Calu3 (cell line): ENCODE results near the gene BMP7. TPM values are rescaled to one million over a fixed set of nuclear protein-coding genes. Genes with fewer than 3 reads are reported as not detected.

ENCODE experiments used
- BruUV-seq: library from RNA; stranded (reverse); fragments of 400-500 nt; replicated peaks from 2 replicates; lab custom pipeline; 2021; lab: Mats Ljungman, UMichigan
- CTCF ChIA-PET: fragments of 300-600 bp; sonication (Branson Sonifier 250); formaldehyde crosslinking; loops from one replicate; lab custom pipeline; 2022; ENCODE audit warnings: antibody characterized with exemption; lab: Charles Lee
- DNase-seq: peaks from one replicate; pipeline ENCODE4 v3.0.0; 2022
- H3K27ac Mint-ChIP-seq: one replicate; pipeline ENCODE4 v1.8.0; 2022; ENCODE audit warnings: mixed read lengths; ENCODE audit not compliant: unreplicated experiment
- H3K27me3 Mint-ChIP-seq: one replicate; pipeline ENCODE4 v1.8.0; 2022; ENCODE audit warnings: mixed read lengths; ENCODE audit not compliant: unreplicated experiment
- H3K36me3 Mint-ChIP-seq: one replicate; pipeline ENCODE4 v1.8.0; 2022; ENCODE audit warnings: mild to moderate bottlenecking, moderate library complexity, mixed read lengths; ENCODE audit not compliant: insufficient read depth, unreplicated experiment
- H3K4me1 Mint-ChIP-seq: one replicate; pipeline ENCODE4 v1.8.0; 2022; ENCODE audit warnings: mild to moderate bottlenecking, low read depth, mixed read lengths; ENCODE audit not compliant: unreplicated experiment
- H3K4me3 Mint-ChIP-seq: one replicate; pipeline ENCODE4 v1.8.0; 2022; ENCODE audit warnings: mild to moderate bottlenecking, low read depth, moderate library complexity, mixed read lengths; ENCODE audit not compliant: unreplicated experiment
- H3K9me3 Mint-ChIP-seq: one replicate; pipeline ENCODE4 v1.8.0; 2022; ENCODE audit warnings: low read depth, mixed read lengths; ENCODE audit not compliant: unreplicated experiment
- intact Hi-C: fragments of 100-400 bp; cut with micrococcal nuclease; formaldehyde crosslinking; loops from one replicate; pipeline ENCODE4 v1.10.0; 2022; ENCODE audit not compliant: unreplicated experiment
- total RNA-seq: library from RNA; stranded (reverse); gene quantifications from 2 replicates; pipeline ENCODE4 v1.2.3, GENCODE V29; 2022
- TF ChIP-seq, protein P1 (sequence below): fragments of 200-600 bp; IDR thresholded peaks from one replicate; pipeline ENCODE4 v1.8.0; 2022; ENCODE audit warnings: antibody characterized with exemption; ENCODE audit not compliant: unreplicated experiment

Gene BMP7
- total RNA-seq, 1 experiment from 2014 or later = not detected

DNA sequence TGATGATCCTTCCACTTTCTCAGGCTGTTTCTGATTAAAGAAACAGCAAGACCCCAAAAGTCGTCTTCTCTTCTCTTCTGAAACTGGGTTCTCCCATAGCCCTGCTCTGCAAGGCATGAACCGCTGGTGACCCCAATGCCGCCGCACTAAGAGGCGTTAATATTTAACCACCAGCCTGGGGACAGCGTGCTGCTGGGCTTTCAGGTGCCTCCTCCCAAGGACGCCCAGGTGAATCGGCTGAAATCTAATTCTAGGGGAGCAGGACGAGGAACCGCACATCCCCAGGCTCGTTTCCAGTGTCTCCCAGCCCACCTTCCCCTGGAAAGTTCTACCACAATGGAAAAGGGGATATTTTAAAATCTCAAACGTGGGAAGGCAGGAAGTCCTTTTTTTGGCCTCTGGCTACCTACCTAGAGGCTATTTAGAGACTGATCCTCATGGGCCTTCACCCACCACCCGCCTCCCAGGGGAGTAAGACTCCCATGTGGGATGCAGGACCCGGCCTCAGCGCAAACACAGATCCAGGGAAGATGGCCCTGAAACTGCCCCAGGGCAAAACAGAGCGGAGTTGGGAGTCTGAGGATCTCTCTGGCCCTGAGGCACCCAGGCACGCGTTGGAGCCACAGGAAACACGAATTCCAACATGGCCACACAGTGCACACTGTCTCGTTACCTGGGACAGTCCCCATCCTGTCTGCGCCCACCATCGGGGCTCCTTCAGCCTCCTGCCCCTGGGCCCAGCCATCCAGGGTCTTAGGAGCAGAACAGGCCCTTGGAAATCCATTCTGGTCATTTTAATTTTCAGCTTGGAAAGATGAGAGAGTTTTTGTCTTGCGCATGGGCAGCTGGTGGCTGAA lies 56.2 kb downstream of the BMP7 start:
- H3K36me3 Mint-ChIP-seq = peaks cover 7% of the 10 kb centered on the region
- H3K27me3 Mint-ChIP-seq = peaks cover 37% of the 10 kb centered on the region
- CTCF ChIA-PET = no interaction called here
- TF ChIP-seq, protein P1, sequence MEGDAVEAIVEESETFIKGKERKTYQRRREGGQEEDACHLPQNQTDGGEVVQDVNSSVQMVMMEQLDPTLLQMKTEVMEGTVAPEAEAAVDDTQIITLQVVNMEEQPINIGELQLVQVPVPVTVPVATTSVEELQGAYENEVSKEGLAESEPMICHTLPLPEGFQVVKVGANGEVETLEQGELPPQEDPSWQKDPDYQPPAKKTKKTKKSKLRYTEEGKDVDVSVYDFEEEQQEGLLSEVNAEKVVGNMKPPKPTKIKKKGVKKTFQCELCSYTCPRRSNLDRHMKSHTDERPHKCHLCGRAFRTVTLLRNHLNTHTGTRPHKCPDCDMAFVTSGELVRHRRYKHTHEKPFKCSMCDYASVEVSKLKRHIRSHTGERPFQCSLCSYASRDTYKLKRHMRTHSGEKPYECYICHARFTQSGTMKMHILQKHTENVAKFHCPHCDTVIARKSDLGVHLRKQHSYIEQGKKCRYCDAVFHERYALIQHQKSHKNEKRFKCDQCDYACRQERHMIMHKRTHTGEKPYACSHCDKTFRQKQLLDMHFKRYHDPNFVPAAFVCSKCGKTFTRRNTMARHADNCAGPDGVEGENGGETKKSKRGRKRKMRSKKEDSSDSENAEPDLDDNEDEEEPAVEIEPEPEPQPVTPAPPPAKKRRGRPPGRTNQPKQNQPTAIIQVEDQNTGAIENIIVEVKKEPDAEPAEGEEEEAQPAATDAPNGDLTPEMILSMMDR = no peak
- DNase-seq = peak; percentile 80
- BruUV-seq = no TSS peak
- peaks cover 40% of the 10 kb centered on the region for H3K4me1 Mint-ChIP-seq
- intact Hi-C loops = no loop called here
- H3K9me3 Mint-ChIP-seq = no peaks in the 10 kb centered on the region
- peak overlapping the region; percentile 7 for H3K4me3 Mint-ChIP-seq
- peak overlapping the region; percentile 25 for H3K27ac Mint-ChIP-seq

DNA sequence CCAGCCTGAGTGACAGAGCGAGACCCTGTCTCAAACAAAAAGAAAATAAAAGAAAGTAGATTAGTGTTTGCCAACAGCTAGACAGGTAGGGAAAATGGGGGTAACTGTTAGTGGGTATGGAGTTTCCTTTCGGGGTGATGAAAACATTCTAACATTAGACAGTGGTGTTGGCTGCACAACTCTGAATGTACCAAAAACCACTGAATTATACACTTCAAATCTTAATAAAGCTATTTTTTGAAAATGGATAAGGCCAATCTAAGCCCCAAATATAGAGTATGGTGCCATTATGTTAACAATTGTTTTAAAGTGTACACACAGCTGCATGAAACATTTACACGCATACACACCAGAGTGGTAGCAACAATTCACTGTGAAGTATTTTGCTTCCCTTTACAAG lies 57.0 kb downstream of the BMP7 start:
- Mint-ChIP-seq H3K27me3 (peaks cover 38% of the 10 kb centered on the region), H3K27ac (no peak overlapping the region), H3K9me3 (no peaks in the 10 kb centered on the region), H3K4me3 (no peak overlapping the region), H3K36me3 (peaks cover 7% of the 10 kb centered on the region), H3K4me1 (peaks cover 40% of the 10 kb centered on the region)
- intact Hi-C loops = no loop called here
- no TSS peak for BruUV-seq
- CTCF ChIA-PET = no interaction called here
- no peak for DNase-seq
- TF ChIP-seq, protein P1 = no peak

DNA sequence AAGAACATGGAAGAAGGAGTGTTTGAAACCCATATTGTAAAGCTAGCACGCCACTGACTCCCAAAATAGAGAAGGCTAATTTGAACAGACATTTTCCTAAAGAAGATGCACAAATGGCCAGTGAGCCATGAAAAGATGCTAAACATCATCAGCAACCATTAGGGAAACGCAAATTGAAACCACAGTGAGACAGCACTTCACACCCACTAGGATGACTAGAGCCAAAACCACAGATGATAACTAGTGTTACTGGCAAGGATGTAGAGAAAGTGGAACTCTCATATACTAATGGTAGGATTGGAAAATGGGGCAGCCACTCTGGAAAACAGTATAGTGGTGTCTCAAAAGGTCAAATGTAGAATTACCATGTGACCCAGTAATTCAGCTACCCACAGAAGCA lies 58.2 kb downstream of the BMP7 start:
- no TSS peak for BruUV-seq
- CTCF ChIA-PET = no interaction called here
- H3K27ac Mint-ChIP-seq = no peak overlapping the region
- peaks cover 40% of the 10 kb centered on the region for H3K4me1 Mint-ChIP-seq
- H3K9me3 Mint-ChIP-seq = no peaks in the 10 kb centered on the region
- H3K4me3 Mint-ChIP-seq = no peak overlapping the region
- peaks cover 7% of the 10 kb centered on the region for H3K36me3 Mint-ChIP-seq
- no peak for DNase-seq
- intact Hi-C loops = no loop called here
- peaks cover 44% of the 10 kb centered on the region for H3K27me3 Mint-ChIP-seq
- TF ChIP-seq, protein P1 = no peak

DNA sequence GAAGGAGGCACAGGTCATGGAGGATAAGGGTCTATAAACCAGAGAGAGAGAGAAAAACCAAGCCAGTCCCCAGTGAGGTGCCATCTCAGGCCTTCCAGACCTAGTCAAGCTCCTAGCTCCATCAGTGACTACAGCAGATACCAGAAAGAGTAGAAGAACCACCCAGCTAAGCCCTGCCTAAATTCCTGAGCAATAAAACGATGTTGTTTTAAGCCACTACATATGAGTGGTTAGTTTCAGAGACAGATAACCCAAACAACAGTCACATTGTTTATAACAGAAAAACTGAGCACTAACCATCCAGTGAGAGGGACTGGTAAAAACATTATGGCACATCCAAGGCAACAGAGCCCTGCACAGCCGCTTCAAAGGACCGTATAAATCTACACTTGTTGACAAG lies 59.2 kb downstream of the BMP7 start:
- Mint-ChIP-seq H3K27me3 (peaks cover 53% of the 10 kb centered on the region), H3K9me3 (no peaks in the 10 kb centered on the region), H3K4me1 (peaks cover 31% of the 10 kb centered on the region), H3K36me3 (peaks cover under 1% of the 10 kb centered on the region), H3K4me3 (no peak overlapping the region), H3K27ac (no peak overlapping the region)
- intact Hi-C loops = no loop called here
- CTCF ChIA-PET = no interaction called here
- no TSS peak for BruUV-seq
- TF ChIP-seq, protein P1 = no peak
- no peak for DNase-seq
